ENCODE measurements around the gene ABHD6. TPM values are rescaled to one million over a fixed set of nuclear protein-coding genes. Genes with fewer than 3 reads are reported as not detected.
A peak's percentile ranks its signal among the peaks of the same experiment; 100 is the strongest.

The ABHD6 gene
- total RNA-seq, 6 donors from 2014 or later: 9.7 to 54.7 (median 16.9) TPM

DNA sequence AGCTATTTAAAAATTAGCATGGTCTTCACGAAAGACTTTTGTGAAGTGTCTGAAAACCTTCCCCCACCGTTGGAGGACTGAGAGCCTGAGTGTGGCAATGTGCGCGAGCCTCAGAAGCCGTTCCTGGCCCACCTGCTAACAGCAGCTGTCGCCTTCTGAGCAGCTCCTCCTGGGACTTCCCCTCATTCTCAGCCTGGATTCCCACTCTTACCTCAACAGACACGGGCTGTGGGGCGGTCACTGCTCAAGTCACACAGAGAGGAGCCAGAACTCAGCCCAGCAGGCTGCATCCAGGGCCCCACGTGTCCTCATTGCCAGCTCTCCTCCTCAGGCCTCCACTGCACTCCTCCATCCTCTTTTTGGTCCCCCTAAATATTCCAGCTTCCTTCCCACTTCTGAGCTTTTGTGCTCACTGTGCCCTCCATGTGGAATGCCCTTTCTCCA, 34.7 kb upstream of the ABHD6 start:
- TF ChIP-seq CTCF (IDR thresholded peaks at IDR 0.05) (no peak), EP300 (IDR thresholded peaks at IDR 0.05) (no peak), POLR2A (IDR thresholded peaks at IDR 0.05) (no peak), POLR2AphosphoS5 (IDR thresholded peaks at IDR 0.05) (no peak)
- Histone ChIP-seq H3K4me1 (peaks cover 6 to 24% (median 15%) of the 10 kb centered on the region in 4 donors), H3K4me3 (no peak overlapping the region), H3K27ac (no peak overlapping the region), H3K36me3 (no peaks in the 10 kb centered on the region), H3K27me3 (no peaks in the 10 kb centered on the region), H3K9me3 (no peaks in the 10 kb centered on the region)
- 76 to 90% methylated on average over 9 of the region's 9 CpGs for WGBS, 2 donors
- ATAC-seq (ENCODE audit: low FRiP score in 2 of 2): no peak
- DNase-seq: no peak

DNA sequence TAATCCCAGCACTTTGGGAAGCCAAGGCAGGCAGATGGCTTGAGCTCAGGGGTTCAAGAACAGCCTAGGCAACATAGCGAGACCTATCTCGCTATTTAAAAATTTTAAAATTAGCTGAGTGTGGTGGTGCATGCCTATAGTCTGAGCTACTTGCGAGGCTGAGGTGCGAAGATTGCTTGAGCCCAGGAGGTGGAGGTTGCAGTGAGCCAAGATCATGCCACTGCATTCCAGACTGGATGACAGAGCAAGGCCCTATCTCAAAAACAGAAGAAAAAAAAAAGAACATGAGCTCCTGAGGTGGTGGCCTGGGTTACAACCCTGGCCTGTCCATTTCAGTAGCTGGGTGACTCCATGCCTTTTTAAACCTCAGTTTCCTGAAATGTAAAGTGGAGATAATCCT, 34.1 kb upstream of the ABHD6 start:
- H3K27ac ChIP-seq: no peak overlapping the region
- TF ChIP-seq POLR2AphosphoS5 (IDR thresholded peaks at IDR 0.05) (no peak), POLR2A (IDR thresholded peaks at IDR 0.05) (no peak), EP300 (IDR thresholded peaks at IDR 0.05) (no peak), CTCF (IDR thresholded peaks at IDR 0.05) (no peak)
- DNase-seq: no peak
- no peak for ATAC-seq (ENCODE audit: low FRiP score in 2 of 2)
- H3K4me3 ChIP-seq: no peak overlapping the region
- H3K36me3 ChIP-seq: no peaks in the 10 kb centered on the region
- no peaks in the 10 kb centered on the region for H3K27me3 ChIP-seq
- 96% methylated on average over 4 of the region's 4 CpGs for WGBS, 2 donors
- peaks cover 6 to 20% (median 12%) of the 10 kb centered on the region in 4 donors for H3K4me1 ChIP-seq
- no peaks in the 10 kb centered on the region for H3K9me3 ChIP-seq

DNA sequence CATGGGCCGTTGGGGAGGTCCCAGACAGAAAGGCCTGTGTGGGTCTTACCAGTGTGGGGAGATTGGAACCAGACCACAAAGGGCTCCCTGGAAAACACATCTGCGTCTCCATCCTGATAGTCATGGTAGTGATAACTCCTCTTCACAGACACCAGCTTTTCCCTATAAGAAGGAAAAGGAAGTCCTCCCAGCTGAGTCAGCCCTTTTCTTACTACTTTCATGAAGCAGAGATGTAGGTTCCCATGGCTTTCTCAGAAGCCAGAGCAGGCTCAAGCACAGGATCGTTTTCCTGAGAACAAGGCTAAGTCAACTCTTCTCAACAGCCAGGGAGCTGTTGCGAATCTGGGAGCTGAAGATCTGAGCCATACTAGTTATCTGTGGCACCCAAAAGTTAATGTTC, 32.9 kb upstream of the ABHD6 start:
- Histone ChIP-seq H3K9me3 (no peaks in the 10 kb centered on the region), H3K27me3 (no peaks in the 10 kb centered on the region), H3K4me1 (peaks cover 5 to 16% (median 7%) of the 10 kb centered on the region in 4 donors), H3K4me3 (no peak overlapping the region), H3K36me3 (no peaks in the 10 kb centered on the region), H3K27ac (no peak overlapping the region)
- DNase-seq (no peak), ATAC-seq (ENCODE audit: low FRiP score in 2 of 2) (no peak)
- 94 to 96% methylated on average over 4 of the region's 4 CpGs for WGBS, 2 donors
- TF ChIP-seq POLR2A (IDR thresholded peaks at IDR 0.05) (no peak), POLR2AphosphoS5 (IDR thresholded peaks at IDR 0.05) (no peak), EP300 (IDR thresholded peaks at IDR 0.05) (no peak), CTCF (IDR thresholded peaks at IDR 0.05) (no peak)

- Histone ChIP-seq H3K27ac (no peak overlapping the region), H3K4me1 (peaks cover under 1 to 6% (median 2%) of the 10 kb centered on the region in 4 donors), H3K4me3 (no peak overlapping the region), H3K27me3 (no peaks in the 10 kb centered on the region), H3K36me3 (no peaks in the 10 kb centered on the region), H3K9me3 (no peaks in the 10 kb centered on the region)
- WGBS, 2 donors: 78 to 85% methylated on average over 4 of the region's 4 CpGs
- DNase-seq (no peak), ATAC-seq (ENCODE audit: low FRiP score in 2 of 2) (no peak)
- TF ChIP-seq CTCF (IDR thresholded peaks at IDR 0.05): no peak
- TF ChIP-seq POLR2AphosphoS5 (IDR thresholded peaks at IDR 0.05): no peak
- no peak for TF ChIP-seq EP300 (IDR thresholded peaks at IDR 0.05)
- no peak for TF ChIP-seq POLR2A (IDR thresholded peaks at IDR 0.05)
These were observed 31.6 kb upstream of the ABHD6 start for GRCh38 chr3:58205981-58206380.

GRCh38 chr3:58206406-58207011, 31.1 kb upstream of the ABHD6 start:
- TF ChIP-seq CTCF (IDR thresholded peaks at IDR 0.05) (no peak), POLR2AphosphoS5 (IDR thresholded peaks at IDR 0.05) (no peak), POLR2A (IDR thresholded peaks at IDR 0.05) (no peak), EP300 (IDR thresholded peaks at IDR 0.05) (no peak)
- 93 to 94% methylated on average over 3 to 5 of the region's 5 CpGs for WGBS, 2 donors
- ATAC-seq (ENCODE audit: low FRiP score in 2 of 2): peak in 1 of 2 donors; percentile 39
- no peak overlapping the region for H3K27ac ChIP-seq
- no peaks in the 10 kb centered on the region for H3K27me3 ChIP-seq
- no peak for DNase-seq
- no peaks in the 10 kb centered on the region for H3K9me3 ChIP-seq
- peaks cover 0 to 2% (median 0%) of the 10 kb centered on the region in 4 donors for H3K4me1 ChIP-seq
- no peak overlapping the region for H3K4me3 ChIP-seq
- H3K36me3 ChIP-seq: no peaks in the 10 kb centered on the region

Data from upper lobe of left lung (tissue), 6 donors.